ENCODE data around the gene TXNRD2. TPM values are rescaled to one million over a fixed set of nuclear protein-coding genes. Genes with fewer than 3 reads are reported as not detected.

The TXNRD2 gene
- total RNA-seq, 1 experiment from 2014 or later: 29.5 TPM

GRCh38 chr22:19843107-19843856 lies 98.3 kb downstream of the TXNRD2 start:
- intact Hi-C loops (cut with micrococcal nuclease; ENCODE audit: unreplicated experiment) (no loop called here), in situ Hi-C loops (cut with HindIII; ENCODE audit: low pct_unique_long_range_greater_than_20kb, low sequenced_read_pairs) (no loop called here)
- Histone ChIP-seq H3K27me3 (ENCODE audit: control insufficient read depth, insufficient read depth, low read length) (no peaks in the 10 kb centered on the region), H3K4me1 (ENCODE audit: control insufficient read depth, insufficient read depth, low read length) (peaks cover 22% of the 10 kb centered on the region), H3K27ac (ENCODE audit: low read length) (no peak overlapping the region), H3K4me3 (ENCODE audit: low read depth in 2 of 2, low read length in 2 of 2) (no peak overlapping the region), H3K9me3 (ENCODE audit: control insufficient read depth, insufficient read depth, low read depth, low read length) (no peaks in the 10 kb centered on the region), H3K36me3 (ENCODE audit: control insufficient read depth, insufficient read depth, low read length) (no peaks in the 10 kb centered on the region)
- TF ChIP-seq TCF7L2 (IDR thresholded peaks at IDR 0.05; ENCODE audit: low read depth, low read length) (no peak), CTCF (IDR thresholded peaks at IDR 0.05) (no peak), SIN3A (IDR thresholded peaks at IDR 0.05; ENCODE audit: borderline replicate concordance, insufficient read depth, low read depth, low read length) (no peak), REST (IDR thresholded peaks at IDR 0.05; ENCODE audit: insufficient read depth in 1 of 2, low read depth in 2 of 2, low read length in 1 of 2) (no peak), POLR2AphosphoS5 (IDR thresholded peaks at IDR 0.05; ENCODE audit: low read depth, low read length) (no peak)
- BruUV-seq (replicated peaks): no TSS peak
- CTCF ChIA-PET: no interaction called here
- POLR2A ChIA-PET: no interaction called here
- no peak for ATAC-seq
- DNase-seq (ENCODE audit: low read depth, low spot score): no peak

- H3K27me3 ChIP-seq (ENCODE audit: control insufficient read depth, insufficient read depth, low read length): no peaks in the 10 kb centered on the region
- in situ Hi-C loops (cut with HindIII; ENCODE audit: low pct_unique_long_range_greater_than_20kb, low sequenced_read_pairs) (no loop called here), intact Hi-C loops (cut with micrococcal nuclease; ENCODE audit: unreplicated experiment) (no loop called here)
- no TSS peak for BruUV-seq (replicated peaks)
- no peaks in the 10 kb centered on the region for H3K9me3 ChIP-seq (ENCODE audit: control insufficient read depth, insufficient read depth, low read depth, low read length)
- TF ChIP-seq SIN3A (IDR thresholded peaks at IDR 0.05; ENCODE audit: borderline replicate concordance, insufficient read depth, low read depth, low read length) (no peak), CTCF (IDR thresholded peaks at IDR 0.05) (no peak), TCF7L2 (IDR thresholded peaks at IDR 0.05; ENCODE audit: low read depth, low read length) (no peak), REST (IDR thresholded peaks at IDR 0.05; ENCODE audit: insufficient read depth in 1 of 2, low read depth in 2 of 2, low read length in 1 of 2) (no peak), POLR2AphosphoS5 (IDR thresholded peaks at IDR 0.05; ENCODE audit: low read depth, low read length) (no peak)
- no peak overlapping the region for H3K27ac ChIP-seq (ENCODE audit: low read length)
- no peaks in the 10 kb centered on the region for H3K36me3 ChIP-seq (ENCODE audit: control insufficient read depth, insufficient read depth, low read length)
- ChIA-PET POLR2A (no interaction called here), CTCF (no interaction called here)
- H3K4me1 ChIP-seq (ENCODE audit: control insufficient read depth, insufficient read depth, low read length): peaks cover 22% of the 10 kb centered on the region
- no peak for DNase-seq (ENCODE audit: low read depth, low spot score)
- ATAC-seq: no peak
- H3K4me3 ChIP-seq (ENCODE audit: low read depth in 2 of 2, low read length in 2 of 2): no peak overlapping the region
These were observed 99.1 kb downstream of the TXNRD2 start for GRCh38 chr22:19842393-19843106.

All from Panc1 (cell line).